C4-2B (cell line): ENCODE data around the gene CCDC127.
"Not testable (repeated sequence)": the region's sequence is repeated elsewhere in the genome, so short reads cannot be mapped to it uniquely, and the experiment has no call there.

Experiments used
- ZFX ChIP-seq: fragments of 450-650 bp; IDR thresholded peaks from 2 replicates; pipeline ENCODE4 v1.6.1; 2017
- TF ChIP-seq, protein P1 (sequence below): fragments of 450-650 bp; conservative IDR thresholded peaks from 2 replicates; pipeline ENCODE4 v1.5.1; 2017; ENCODE audit warnings: mild to moderate bottlenecking

DNA sequence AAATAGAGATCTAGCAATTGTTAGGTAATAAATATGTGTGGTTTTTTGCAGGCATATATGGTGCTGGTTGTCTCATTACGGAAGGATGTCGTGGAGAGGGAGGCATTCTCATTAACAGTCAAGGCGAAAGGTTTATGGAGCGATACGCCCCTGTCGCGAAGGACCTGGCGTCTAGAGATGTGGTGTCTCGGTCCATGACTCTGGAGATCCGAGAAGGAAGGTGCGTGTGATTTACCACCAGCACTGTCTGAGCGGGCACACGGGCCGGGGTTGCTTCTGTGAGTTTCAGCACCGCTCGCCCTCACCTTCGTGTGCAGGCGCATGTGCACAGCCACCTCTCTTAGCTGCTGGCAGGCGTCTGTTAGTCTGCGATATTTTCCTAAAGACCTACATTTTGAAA, 15.5 kb upstream of the CCDC127 start:
- TF ChIP-seq, protein P1, sequence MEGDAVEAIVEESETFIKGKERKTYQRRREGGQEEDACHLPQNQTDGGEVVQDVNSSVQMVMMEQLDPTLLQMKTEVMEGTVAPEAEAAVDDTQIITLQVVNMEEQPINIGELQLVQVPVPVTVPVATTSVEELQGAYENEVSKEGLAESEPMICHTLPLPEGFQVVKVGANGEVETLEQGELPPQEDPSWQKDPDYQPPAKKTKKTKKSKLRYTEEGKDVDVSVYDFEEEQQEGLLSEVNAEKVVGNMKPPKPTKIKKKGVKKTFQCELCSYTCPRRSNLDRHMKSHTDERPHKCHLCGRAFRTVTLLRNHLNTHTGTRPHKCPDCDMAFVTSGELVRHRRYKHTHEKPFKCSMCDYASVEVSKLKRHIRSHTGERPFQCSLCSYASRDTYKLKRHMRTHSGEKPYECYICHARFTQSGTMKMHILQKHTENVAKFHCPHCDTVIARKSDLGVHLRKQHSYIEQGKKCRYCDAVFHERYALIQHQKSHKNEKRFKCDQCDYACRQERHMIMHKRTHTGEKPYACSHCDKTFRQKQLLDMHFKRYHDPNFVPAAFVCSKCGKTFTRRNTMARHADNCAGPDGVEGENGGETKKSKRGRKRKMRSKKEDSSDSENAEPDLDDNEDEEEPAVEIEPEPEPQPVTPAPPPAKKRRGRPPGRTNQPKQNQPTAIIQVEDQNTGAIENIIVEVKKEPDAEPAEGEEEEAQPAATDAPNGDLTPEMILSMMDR: not testable (repeated sequence)
- not testable (repeated sequence) for TF ChIP-seq ZFX
